Measurements from ENCODE around the gene KSR1. TPM values are rescaled to one million over a fixed set of nuclear protein-coding genes. Genes with fewer than 3 reads are reported as not detected.

Gene KSR1
- total RNA-seq, 1 donor from 2014 or later: 9.5 TPM

- intact Hi-C loops (cut with DNase I): loop anchor here (5.0 kb wide), 1 partner anchor 76 kb away; no protein-coding TSS in a partner anchor
- no peak for DNase-seq (ENCODE audit: missing footprints)
- ATAC-seq: no peak
Observed at GRCh38 chr17:27568216-27568615, 112.0 kb downstream of the KSR1 start.

- intact Hi-C loops (cut with DNase I): loop anchor here (5.0 kb wide), 1 partner anchor 77 kb away; no protein-coding TSS in a partner anchor
- no peak for DNase-seq (ENCODE audit: missing footprints)
- peak; percentile 14 for ATAC-seq
Observed at GRCh38 chr17:27568811-27569210, 112.6 kb downstream of the KSR1 start.

GRCh38 chr17:27569257-27569722 lies 113.0 kb downstream of the KSR1 start:
- ATAC-seq (no peak), DNase-seq (ENCODE audit: missing footprints) (no peak)
- intact Hi-C loops (cut with DNase I): loop anchor here (5.0 kb wide), 1 partner anchor 77 kb away; no protein-coding TSS in a partner anchor

- intact Hi-C loops (cut with DNase I): loop anchor here (5.0 kb wide), 1 partner anchor 78 kb away; no protein-coding TSS in a partner anchor
- ATAC-seq (no peak), DNase-seq (ENCODE audit: missing footprints) (no peak)
Observed at GRCh38 chr17:27569884-27570577, 113.8 kb downstream of the KSR1 start.

GRCh38 chr17:27570578-27570914 lies 114.3 kb downstream of the KSR1 start:
- no peak for ATAC-seq
- DNase-seq (ENCODE audit: missing footprints): no peak

GRCh38 chr17:27571563-27572352 lies 115.5 kb downstream of the KSR1 start:
- intact Hi-C loops (cut with DNase I): no loop called here
- no peak for ATAC-seq
- DNase-seq (ENCODE audit: missing footprints): no peak

More at GRCh38 chr17:27570578-27570914, 114.3 kb downstream of the KSR1 start:
- intact Hi-C loops (cut with DNase I): no loop called here

- intact Hi-C loops (cut with DNase I): no loop called here
- DNase-seq (ENCODE audit: missing footprints) (no peak), ATAC-seq (no peak)
Observed at GRCh38 chr17:27572665-27573064, 116.4 kb downstream of the KSR1 start.

- ATAC-seq (no peak), DNase-seq (ENCODE audit: missing footprints) (no peak)
- intact Hi-C loops (cut with DNase I): no loop called here
Observed at GRCh38 chr17:27573548-27573947, 117.3 kb downstream of the KSR1 start.

- DNase-seq (ENCODE audit: missing footprints) (no peak), ATAC-seq (no peak)
- intact Hi-C loops (cut with DNase I): no loop called here
Observed at GRCh38 chr17:27573971-27574525, 117.8 kb downstream of the KSR1 start.

- intact Hi-C loops (cut with DNase I): no loop called here
- ATAC-seq (no peak), DNase-seq (ENCODE audit: missing footprints) (no peak)
Observed at GRCh38 chr17:27575096-27575911, 119.1 kb downstream of the KSR1 start.

GRCh38 chr17:27575912-27576252 lies 119.6 kb downstream of the KSR1 start:
- DNase-seq (ENCODE audit: missing footprints): no peak
- intact Hi-C loops (cut with DNase I): no loop called here
- no peak for ATAC-seq

- ATAC-seq (no peak), DNase-seq (ENCODE audit: missing footprints) (no peak)
- intact Hi-C loops (cut with DNase I): no loop called here
Observed at GRCh38 chr17:27576477-27577083, 120.3 kb downstream of the KSR1 start.

GRCh38 chr17:27577121-27577761 lies 121.0 kb downstream of the KSR1 start:
- ATAC-seq (peak; percentile 56), DNase-seq (ENCODE audit: missing footprints) (no peak)
- intact Hi-C loops (cut with DNase I): no loop called here

GRCh38 chr17:27577884-27578717 lies 121.9 kb downstream of the KSR1 start:
- ATAC-seq (peak; percentile 81), DNase-seq (ENCODE audit: missing footprints) (no peak)
- intact Hi-C loops (cut with DNase I): no loop called here

- ATAC-seq (no peak), DNase-seq (ENCODE audit: missing footprints) (no peak)
- intact Hi-C loops (cut with DNase I): no loop called here
Observed at GRCh38 chr17:27578718-27579085, 122.5 kb downstream of the KSR1 start.

GRCh38 chr17:27579304-27579703 lies 123.1 kb downstream of the KSR1 start:
- intact Hi-C loops (cut with DNase I): no loop called here
- no peak for DNase-seq (ENCODE audit: missing footprints)

GRCh38 chr17:27579897-27580321 lies 123.7 kb downstream of the KSR1 start:
- intact Hi-C loops (cut with DNase I): no loop called here
- ATAC-seq (no peak), DNase-seq (ENCODE audit: missing footprints) (no peak)

More at GRCh38 chr17:27579304-27579703, 123.1 kb downstream of the KSR1 start:
- ATAC-seq: no peak
